AML-193 (cell line): ENCODE results near the gene NDUFV1.
A peak's percentile ranks its signal among the peaks of the same experiment; 100 is the strongest.
"Not testable (repeated sequence)": the region's sequence is repeated elsewhere in the genome, so short reads cannot be mapped to it uniquely, and the experiment has no call there.

Source experiments
- DNase-seq, 2 experiments: peaks; one replicate each; lab custom pipeline; 2025; lab: John Stamatoyannopoulos, UW

NDUFV1 gene

DNA sequence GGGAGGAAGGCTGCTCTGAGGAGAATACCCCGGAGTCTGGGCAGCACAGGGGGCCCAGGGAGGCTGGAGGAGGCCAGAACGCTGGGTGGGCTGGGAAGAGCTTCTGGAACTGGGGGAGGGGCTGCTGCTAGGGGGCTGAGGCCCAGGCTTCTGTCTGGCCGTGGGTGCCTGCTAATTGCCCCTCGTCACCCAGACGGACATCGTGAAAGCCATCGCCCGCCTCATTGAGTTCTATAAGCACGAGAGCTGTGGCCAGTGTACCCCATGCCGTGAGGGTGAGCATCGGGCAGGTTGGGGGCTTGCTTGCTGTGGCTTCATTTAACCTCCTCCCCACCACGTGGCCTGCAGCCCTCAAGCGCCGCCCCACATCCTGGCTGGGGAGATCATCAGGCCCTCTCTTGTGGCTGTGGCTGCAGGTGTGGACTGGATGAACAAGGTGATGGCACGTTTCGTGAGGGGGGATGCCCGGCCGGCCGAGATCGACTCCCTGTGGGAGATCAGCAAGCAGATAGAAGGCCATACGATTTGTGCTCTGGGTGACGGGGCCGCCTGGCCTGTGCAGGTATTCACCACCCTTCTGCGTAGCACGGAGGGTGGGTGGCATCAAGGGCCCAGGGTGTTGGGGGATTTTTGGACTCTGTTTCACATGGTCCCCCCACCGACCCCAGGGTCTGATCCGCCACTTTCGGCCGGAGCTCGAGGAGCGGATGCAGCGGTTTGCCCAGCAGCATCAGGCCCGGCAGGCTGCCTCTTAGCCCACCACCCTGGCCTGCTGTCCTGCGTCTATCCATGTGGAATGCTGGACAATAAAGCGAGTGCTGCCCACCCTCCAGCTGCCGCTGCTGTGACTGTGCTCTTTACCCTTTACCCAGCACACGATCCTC is 5.2 kb downstream of the NDUFV1 start:
- no peak for DNase-seq

DNA sequence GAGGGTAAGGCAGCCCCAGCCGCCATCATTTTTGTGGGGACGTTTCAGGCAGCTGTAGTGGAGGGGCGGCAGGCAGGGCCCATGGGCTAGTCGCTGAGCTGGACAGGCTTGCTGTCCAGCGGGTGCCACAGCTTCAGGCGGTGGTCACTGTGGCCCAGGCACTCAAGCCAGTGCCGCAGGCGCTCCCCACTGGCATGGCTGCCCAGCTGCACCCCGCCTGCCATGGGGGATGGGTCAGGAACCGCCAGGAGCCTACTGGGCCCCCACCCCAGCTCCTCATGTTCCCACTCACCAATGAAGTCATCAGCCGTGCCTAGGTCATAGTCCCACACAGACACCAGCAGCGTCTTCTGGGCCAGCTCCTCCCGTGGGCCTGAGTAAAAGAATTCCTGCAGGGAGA is 6.0 kb downstream of the NDUFV1 start:
- DNase-seq: no peak

DNA sequence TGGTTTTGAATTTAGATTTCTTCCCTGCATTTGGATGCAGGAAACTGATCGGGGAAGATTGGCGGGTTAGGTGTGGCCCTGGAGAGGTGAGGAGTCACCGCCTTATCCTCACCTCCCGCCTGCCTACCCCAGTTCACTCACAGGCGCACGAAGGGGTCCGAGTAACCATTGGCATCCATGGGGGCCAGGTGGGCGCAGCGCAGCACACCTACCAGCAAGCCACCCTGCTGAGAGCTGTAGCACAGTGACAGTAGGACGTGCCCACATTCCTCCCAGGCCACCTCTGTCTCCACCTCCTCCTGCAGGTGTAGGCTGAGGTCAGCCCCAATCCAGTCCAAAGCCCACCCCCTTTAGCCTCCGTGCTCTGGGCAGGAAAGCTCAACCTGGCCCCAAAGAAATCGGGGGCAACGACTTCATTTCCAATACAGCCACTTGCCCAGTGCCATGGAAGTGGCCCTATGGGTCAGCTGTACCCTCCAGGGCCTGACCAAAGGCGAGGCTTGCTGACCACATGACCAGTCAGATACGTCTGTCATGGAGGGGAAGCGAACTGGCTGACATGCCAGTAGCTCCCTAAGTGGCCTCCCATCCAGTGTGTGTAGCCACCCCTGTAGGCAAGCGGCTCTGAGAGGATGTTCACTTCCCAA is 6.7 kb downstream of the NDUFV1 start:
- no peak for DNase-seq

DNA sequence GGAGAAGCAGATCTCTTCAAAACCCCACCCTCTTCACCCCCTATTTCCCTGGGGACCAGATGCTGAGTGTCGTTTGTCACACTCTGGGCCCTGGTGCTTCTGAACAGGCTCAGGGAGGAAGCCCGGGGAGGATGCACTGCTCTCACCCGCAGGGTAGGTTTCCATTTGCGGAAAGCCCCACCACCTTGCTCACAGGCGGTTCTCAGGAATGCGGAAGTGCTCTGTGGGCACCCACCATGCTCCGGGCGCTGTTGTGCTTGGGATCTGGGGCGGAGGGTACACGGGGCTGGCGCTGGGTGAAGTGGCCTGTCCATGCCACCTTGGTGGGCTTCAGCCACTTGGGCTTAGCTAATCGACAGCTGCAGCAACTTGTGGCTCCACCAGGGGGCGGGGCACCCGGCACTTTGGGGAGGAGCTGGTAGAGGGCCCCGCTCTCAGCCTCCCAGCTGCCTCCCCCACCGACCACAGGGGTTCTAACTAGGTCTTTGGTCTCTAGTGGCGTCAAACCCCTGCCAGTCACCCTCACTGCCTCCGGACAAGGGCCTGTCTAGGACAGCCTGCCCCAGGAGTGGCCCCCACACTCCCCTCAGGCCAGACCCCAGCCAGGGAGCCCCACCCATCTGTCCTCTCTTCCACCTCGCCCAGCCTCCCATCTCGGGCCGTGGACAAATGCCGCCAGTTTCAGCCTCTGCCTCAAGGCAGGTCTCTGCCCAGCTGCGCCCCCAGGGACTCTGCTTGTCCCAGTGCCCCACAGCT is 7.4 kb downstream of the NDUFV1 start:
- DNase-seq: no peak

DNA sequence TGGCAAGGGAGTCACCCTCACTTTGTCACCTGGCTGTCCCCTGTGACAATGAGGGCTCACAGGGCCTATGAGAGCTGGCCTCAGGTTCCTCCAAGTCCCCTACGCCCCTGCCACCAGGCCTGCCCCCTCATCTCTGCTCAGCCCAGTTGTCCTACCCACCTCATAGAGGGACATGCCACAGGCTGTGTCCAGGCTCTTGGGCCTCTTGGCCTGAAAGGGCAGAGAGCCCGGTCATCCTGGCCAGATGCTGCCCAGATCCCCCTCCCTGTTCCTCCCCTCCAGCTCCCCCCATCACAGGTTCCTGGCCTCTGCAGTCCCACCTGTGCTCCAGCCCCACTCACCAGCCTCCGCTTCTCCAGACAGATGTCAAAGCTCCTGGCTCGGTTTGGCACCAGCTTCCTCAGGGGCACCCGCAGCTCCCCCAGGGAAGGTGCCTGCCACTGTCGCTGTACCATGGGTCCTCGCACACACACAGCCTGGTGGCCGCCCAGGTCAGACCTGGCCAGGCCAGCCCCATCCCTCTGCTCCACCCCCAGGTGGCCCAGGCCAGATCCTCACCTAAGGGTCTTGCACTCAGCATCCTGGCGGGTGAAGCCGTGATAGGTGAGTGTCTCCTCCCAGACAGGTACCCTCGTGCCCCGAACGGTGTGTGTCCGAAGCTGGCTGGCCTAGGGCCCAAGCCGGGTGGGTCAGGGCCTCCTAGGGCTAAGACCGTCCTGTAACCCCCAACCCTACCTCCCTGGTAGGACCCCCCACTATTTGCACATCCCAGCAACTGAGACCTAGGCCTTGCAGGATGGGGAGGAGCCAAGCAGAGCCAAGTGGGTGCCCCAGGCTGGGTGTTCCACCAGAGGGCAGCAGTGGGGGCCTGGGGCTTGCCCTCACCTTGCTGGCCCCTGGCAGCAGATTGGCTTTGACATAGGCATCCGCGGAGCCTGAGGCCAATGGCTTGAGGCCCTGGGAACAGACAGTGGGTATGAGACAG is 8.3 kb downstream of the NDUFV1 start:
- DNase-seq: peak; percentile 50 to 54

- no peak for DNase-seq
These were observed 9.1 kb downstream of the NDUFV1 start for GRCh38 chr11:67615728-67616430.

- no peak for DNase-seq
These were observed 9.9 kb downstream of the NDUFV1 start for GRCh38 chr11:67616431-67617242.

DNA sequence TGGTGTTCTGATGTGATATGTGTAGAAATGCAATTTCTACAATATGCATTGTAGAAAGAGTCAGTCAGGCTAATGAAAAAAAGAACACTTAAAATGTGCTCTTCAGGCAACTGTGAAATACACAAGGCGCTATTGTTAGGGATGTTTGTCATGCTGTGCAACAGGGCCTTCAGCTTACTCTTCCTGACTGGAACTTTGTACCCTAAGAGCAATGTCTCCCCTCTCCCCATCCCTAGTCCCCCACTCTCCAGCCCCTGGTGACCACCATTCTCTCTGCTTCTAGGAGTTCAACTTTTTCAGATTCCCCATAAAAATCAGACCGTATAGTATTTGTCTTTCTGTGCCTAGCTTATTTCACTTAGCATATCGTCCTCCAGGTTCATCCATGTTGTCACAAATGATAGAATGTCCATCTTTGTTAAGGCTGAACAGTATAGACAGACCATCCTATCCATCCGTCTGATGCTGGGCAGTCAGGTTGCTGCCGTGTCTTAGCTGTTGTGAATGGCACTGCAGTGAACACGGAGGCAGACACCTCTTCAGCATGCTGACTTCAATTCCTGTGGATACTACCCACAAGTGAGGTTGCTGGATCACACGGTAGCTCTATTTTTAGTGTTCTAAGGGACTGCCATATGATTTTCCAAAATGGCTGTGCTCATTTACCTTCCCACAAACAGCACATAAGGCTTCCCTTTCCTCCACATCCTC is 10.7 kb downstream of the NDUFV1 start:
- DNase-seq: no peak

GRCh38 chr11:67618901-67619659 is 12.3 kb downstream of the NDUFV1 start:
- not testable (repeated sequence) for DNase-seq

GRCh38 chr11:67619683-67620618 is 13.2 kb downstream of the NDUFV1 start:
- DNase-seq: not testable (repeated sequence)

DNA sequence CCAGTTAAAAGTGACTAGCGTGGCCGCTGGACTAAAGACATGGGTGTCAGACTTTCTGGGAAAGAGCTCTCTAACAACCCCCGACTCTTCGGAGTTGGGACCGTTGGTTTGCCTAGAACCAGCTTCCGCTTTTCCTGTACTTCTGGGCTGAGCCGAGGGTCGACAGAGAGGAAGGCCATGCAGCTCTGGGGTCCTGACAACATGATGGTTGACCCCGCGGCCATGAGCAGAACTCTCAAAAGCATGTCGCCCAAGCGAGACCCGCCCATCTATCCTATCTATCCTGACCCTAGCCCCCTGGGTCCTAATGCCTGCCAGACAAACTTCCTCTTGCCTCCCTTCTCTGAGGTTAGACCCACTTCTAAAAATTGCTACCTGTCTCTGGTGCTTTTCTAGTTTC is 13.9 kb downstream of the NDUFV1 start:
- DNase-seq: not testable (repeated sequence)

DNA sequence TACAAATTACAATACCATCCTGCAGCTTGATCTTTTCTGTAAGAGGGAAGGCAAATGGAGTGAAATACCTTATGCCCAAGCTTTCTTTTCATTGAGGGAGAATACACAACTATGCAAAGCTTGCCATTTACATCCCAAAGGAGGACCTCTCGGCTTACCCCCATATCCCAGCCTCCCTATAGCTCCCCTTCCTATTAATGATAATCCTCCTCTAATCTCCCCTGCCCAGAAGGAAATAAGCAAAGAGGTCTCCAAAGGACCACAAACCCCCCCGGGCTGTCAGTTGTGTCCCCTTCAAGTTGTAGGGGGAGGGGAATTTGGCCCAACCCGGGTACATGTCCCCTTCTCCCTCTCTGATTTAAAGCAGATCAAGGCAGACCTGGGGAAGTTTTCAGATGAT is 15.2 kb downstream of the NDUFV1 start:
- not testable (repeated sequence) for DNase-seq

DNA sequence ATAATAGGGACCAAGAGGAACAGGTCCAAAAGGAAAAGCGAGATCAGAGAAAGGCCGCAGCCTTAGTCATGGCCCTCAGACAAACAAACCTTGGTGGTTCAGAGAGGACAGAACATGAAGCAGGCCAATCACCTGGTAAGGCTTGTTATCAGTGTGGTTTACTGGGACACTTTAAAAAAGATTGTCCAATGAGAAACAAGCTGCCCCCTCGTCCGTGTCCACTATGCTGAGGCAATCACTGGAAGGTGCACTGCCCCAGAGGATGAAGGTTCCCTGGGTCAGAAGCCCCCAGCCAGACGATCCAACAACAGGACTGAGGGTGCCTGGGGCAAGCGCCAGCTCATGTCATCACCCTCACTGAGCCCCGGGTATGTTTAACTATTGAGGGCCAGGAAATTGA is 16.2 kb downstream of the NDUFV1 start:
- not testable (repeated sequence) for DNase-seq

- not testable (repeated sequence) for DNase-seq
These were observed 17.1 kb downstream of the NDUFV1 start for GRCh38 chr11:67623795-67624194.

GRCh38 chr11:67626131-67626833 is 19.5 kb downstream of the NDUFV1 start:
- not testable (repeated sequence) for DNase-seq

DNA sequence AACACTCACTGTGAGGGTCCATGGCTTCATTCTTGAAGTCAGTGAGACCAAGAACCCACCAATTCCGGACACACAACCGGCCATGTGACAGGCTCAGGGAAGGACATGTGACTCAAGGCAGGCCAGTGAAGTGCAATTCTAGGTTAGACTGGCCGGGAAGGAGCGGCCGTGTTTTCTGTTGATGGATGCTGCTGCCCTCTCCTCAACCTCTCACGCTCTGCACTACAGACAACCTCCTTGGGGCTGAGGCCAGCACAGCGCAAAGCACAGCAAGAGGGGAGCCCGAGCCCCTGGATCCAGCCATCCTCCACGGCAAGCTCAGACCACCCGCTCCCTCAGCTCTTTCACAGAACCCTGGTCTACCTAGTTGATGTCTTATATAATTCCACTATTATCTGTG is 20.2 kb downstream of the NDUFV1 start:
- no peak for DNase-seq

DNA sequence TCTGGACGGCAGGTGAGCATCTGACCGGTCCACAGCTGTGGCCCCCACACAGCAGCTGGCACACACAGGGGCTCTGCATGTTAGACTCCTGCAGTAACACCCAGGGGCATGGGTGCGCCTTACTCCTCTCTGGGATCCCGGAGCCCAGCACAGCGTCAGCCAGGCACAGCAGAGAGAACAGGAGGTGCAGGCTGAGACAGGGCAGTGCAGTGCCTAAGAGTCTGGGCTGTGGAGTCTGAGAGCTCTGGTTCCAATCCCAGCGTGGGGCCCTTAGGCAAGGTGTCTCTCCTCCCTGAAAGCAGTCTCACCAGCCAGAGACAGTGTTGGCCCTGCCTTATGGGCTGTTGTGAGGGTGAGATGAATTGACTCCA is 20.7 kb downstream of the NDUFV1 start:
- no peak for DNase-seq
